ENCODE data around the gene HNMT.

- TF ChIP-seq CTCF (IDR thresholded peaks at IDR 0.05): no peak
- no peak for TF ChIP-seq POLR2A (IDR thresholded peaks at IDR 0.05)
- TF ChIP-seq EP300 (IDR thresholded peaks at IDR 0.05): no peak
Measured at GRCh38 chr2:138007431-138007830, 43.2 kb downstream of the HNMT start.

Data from tibial nerve (tissue), 4 donors.